Measurements from ENCODE around the gene MAP1LC3A. TPM values are rescaled to one million over a fixed set of nuclear protein-coding genes. Genes with fewer than 3 reads are reported as not detected.
"Not testable (repeated sequence)": the region's sequence is repeated elsewhere in the genome, so short reads cannot be mapped to it uniquely, and the experiment has no call there.

Gene MAP1LC3A
- 10 to 100 TPM; 16.8 to 23.9 (median 20.7) TPM for polyA plus RNA-seq (ENCODE audit: insufficient read length in 3 of 3)

GRCh38 chr20:34558320-34559218, at the start of gene MAP1LC3A:
MAP1LC3A (plus strand) TSS chr20:34558718; CDS start chr20:34558869, 151 bp downstream.
- peak; percentile 68 to 83 (median 81) for DNase-seq (ENCODE audit: low read depth in 3 of 3, low spot score in 2 of 3)

GRCh38 chr20:34510575-34510974, 47.9 kb upstream of the MAP1LC3A start:
- no peak for DNase-seq (ENCODE audit: low read depth in 3 of 3, low spot score in 2 of 3)

GRCh38 chr20:34511891-34512265, 46.6 kb upstream of the MAP1LC3A start:
- DNase-seq (ENCODE audit: low read depth in 3 of 3, low spot score in 2 of 3), result no peak

GRCh38 chr20:34512266-34512954, 46.1 kb upstream of the MAP1LC3A start:
- DNase-seq (ENCODE audit: low read depth in 3 of 3, low spot score in 2 of 3), result no peak

- DNase-seq (ENCODE audit: low read depth in 3 of 3, low spot score in 2 of 3), result no peak
These were observed 45.5 kb upstream of the MAP1LC3A start for GRCh38 chr20:34512955-34513419.

- not testable (repeated sequence) for DNase-seq (ENCODE audit: low read depth in 3 of 3, low spot score in 2 of 3)
These were observed 44.5 kb upstream of the MAP1LC3A start for GRCh38 chr20:34514034-34514433.

- no peak for DNase-seq (ENCODE audit: low read depth in 3 of 3, low spot score in 2 of 3)
These were observed 43.5 kb upstream of the MAP1LC3A start for GRCh38 chr20:34514897-34515483.

- DNase-seq (ENCODE audit: low read depth in 3 of 3, low spot score in 2 of 3), result peak in 2 of 3 donors; percentile 19 to 31
These were observed 42.9 kb upstream of the MAP1LC3A start for GRCh38 chr20:34515484-34516246.

- peak; percentile 94 to 97 (median 96) for DNase-seq (ENCODE audit: low read depth in 3 of 3, low spot score in 2 of 3)
These were observed 42.0 kb upstream of the MAP1LC3A start, which contains the start of gene DYNLRB1 for GRCh38 chr20:34516247-34517113. DYNLRB1 (plus strand) TSS chr20:34516422; CDS start chr20:34516459, 37 bp downstream.

- no peak for DNase-seq (ENCODE audit: low read depth in 3 of 3, low spot score in 2 of 3)
These were observed 41.4 kb upstream of the MAP1LC3A start for GRCh38 chr20:34517114-34517505.

- DNase-seq (ENCODE audit: low read depth in 3 of 3, low spot score in 2 of 3), result not testable (repeated sequence)
These were observed 39.7 kb upstream of the MAP1LC3A start for GRCh38 chr20:34518863-34519262.

- not testable (repeated sequence) for DNase-seq (ENCODE audit: low read depth in 3 of 3, low spot score in 2 of 3)
These were observed 38.7 kb upstream of the MAP1LC3A start for GRCh38 chr20:34519841-34520240.

- no peak for DNase-seq (ENCODE audit: low read depth in 3 of 3, low spot score in 2 of 3)
These were observed 35.3 kb upstream of the MAP1LC3A start for GRCh38 chr20:34522969-34523871.

- DNase-seq (ENCODE audit: low read depth in 3 of 3, low spot score in 2 of 3), result no peak
These were observed 34.1 kb upstream of the MAP1LC3A start for GRCh38 chr20:34524426-34524825.

- DNase-seq (ENCODE audit: low read depth in 3 of 3, low spot score in 2 of 3), result no peak
These were observed 33.2 kb upstream of the MAP1LC3A start for GRCh38 chr20:34525342-34525708.

- DNase-seq (ENCODE audit: low read depth in 3 of 3, low spot score in 2 of 3), result no peak
These were observed 32.7 kb upstream of the MAP1LC3A start for GRCh38 chr20:34525709-34526416.

- no peak for DNase-seq (ENCODE audit: low read depth in 3 of 3, low spot score in 2 of 3)
These were observed 32.1 kb upstream of the MAP1LC3A start for GRCh38 chr20:34526466-34526865.

- no peak for DNase-seq (ENCODE audit: low read depth in 3 of 3, low spot score in 2 of 3)
These were observed 31.5 kb upstream of the MAP1LC3A start for GRCh38 chr20:34527016-34527415.

Measured in right renal cortex interstitium (tissue), 3 donors.